SKM-1 (cell line): ENCODE measurements around the gene HMBS.
"Not testable (repeated sequence)": the region's sequence is repeated elsewhere in the genome, so short reads cannot be mapped to it uniquely, and the experiment has no call there.

ENCODE experiments used
- DNase-seq: peaks from one replicate; lab custom pipeline; 2025; ENCODE audit not compliant: unreplicated experiment; lab: John Stamatoyannopoulos, UW

HMBS gene

GRCh38 chr11:119118227-119118626, 33.5 kb downstream of the HMBS start:
- DNase-seq: no peak

GRCh38 chr11:119118946-119119345, 34.3 kb downstream of the HMBS start:
- no peak for DNase-seq

- no peak for DNase-seq
These were observed 35.9 kb downstream of the HMBS start for GRCh38 chr11:119120639-119121007.

- DNase-seq: peak; percentile 98
These were observed 36.5 kb downstream of the HMBS start, which contains the start of gene HINFP for GRCh38 chr11:119121008-119121810. Gene HINFP, plus strand, starts transcription at chr11:119121580. Its CDS starts 5,365 bp downstream, at chr11:119126945.

GRCh38 chr11:119121811-119122124, 37.1 kb downstream of the HMBS start:
- DNase-seq: no peak

GRCh38 chr11:119125821-119126220, 41.1 kb downstream of the HMBS start:
- no peak for DNase-seq

- DNase-seq: no peak
These were observed 42.1 kb downstream of the HMBS start for GRCh38 chr11:119126675-119127268.

- no peak for DNase-seq
These were observed 46.0 kb downstream of the HMBS start for GRCh38 chr11:119130662-119131061.

GRCh38 chr11:119134389-119134978, 49.8 kb downstream of the HMBS start:
- DNase-seq: peak; percentile 14

GRCh38 chr11:119139276-119139675, 54.6 kb downstream of the HMBS start:
- DNase-seq: not testable (repeated sequence)
